NCI-H187 (cell line): ENCODE results near the gene TBX19.

Source experiments
- DNase-seq, 2 experiments: peaks; one replicate each; lab custom pipeline; 2025; lab: John Stamatoyannopoulos, UW

Gene TBX19

GRCh38 chr1:168360151-168361021 lies 79.7 kb downstream of the TBX19 start:
- no peak for DNase-seq

- no peak for DNase-seq
These were observed 80.6 kb downstream of the TBX19 start for GRCh38 chr1:168361252-168361651.

DNA sequence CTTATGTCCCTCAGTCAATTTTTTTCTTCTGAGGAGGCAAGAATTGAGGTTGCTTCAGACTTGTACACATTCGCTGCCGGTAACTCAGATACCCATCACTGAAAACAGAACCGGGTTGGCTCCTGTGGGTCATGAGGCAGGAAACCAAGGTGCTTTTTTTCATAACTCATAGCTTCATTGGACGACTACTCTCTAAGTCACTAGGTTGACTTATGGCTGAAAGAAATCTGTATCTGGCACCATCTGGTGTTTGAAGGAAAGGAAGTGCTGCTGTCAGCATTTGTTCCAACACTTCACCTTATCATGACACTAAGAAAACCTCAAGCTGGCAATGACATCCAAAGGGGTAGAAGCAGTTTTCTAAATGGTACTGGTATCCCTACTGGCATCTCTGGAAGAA lies 82.3 kb downstream of the TBX19 start:
- no peak for DNase-seq
